HG02571 (cell line): Measurements from ENCODE around the gene TSPO2.
A peak's percentile ranks its signal among the peaks of the same experiment; 100 is the strongest.

Experiments
- ATAC-seq: cut with Tn5 transposase; IDR thresholded peaks from one replicate; pipeline ENCODE4 v1.9.1; 2021; ENCODE audit warnings: mild to moderate bottlenecking, moderate library complexity; ENCODE audit not compliant: unreplicated experiment

TSPO2 gene

GRCh38 chr6:41027241-41027640 lies 15.0 kb upstream of the TSPO2 start:
- ATAC-seq, result no peak

- peak; percentile 83 for ATAC-seq
Observed at GRCh38 chr6:41027799-41028560, 14.3 kb upstream of the TSPO2 start.

GRCh38 chr6:41028561-41029412 lies 13.5 kb upstream of the TSPO2 start:
- ATAC-seq, result peak; percentile 22

GRCh38 chr6:41032830-41033229 lies 9.4 kb upstream of the TSPO2 start:
- no peak for ATAC-seq

- no peak for ATAC-seq
Observed at GRCh38 chr6:41033776-41034175, 8.5 kb upstream of the TSPO2 start.

GRCh38 chr6:41036186-41036585 lies 6.1 kb upstream of the TSPO2 start:
- no peak for ATAC-seq

- ATAC-seq, result no peak
Observed at GRCh38 chr6:41036601-41037000, 5.7 kb upstream of the TSPO2 start.

GRCh38 chr6:41037107-41037900 lies 5.0 kb upstream of the TSPO2 start:
- ATAC-seq, result no peak

- no peak for ATAC-seq
Observed at GRCh38 chr6:41038205-41038604, 4.1 kb upstream of the TSPO2 start.

GRCh38 chr6:41039060-41039998 lies 2.9 kb upstream of the TSPO2 start, which contains the start of gene UNC5CL:
Gene UNC5CL (minus strand): TSS chr6:41039221. CDS start chr6:41035074, 4,147 bp downstream.
- ATAC-seq, result no peak

GRCh38 chr6:41040101-41040939 lies 1.9 kb upstream of the TSPO2 start:
- no peak for ATAC-seq

GRCh38 chr6:41040940-41041536 lies 1.2 kb upstream of the TSPO2 start:
- ATAC-seq, result no peak

GRCh38 chr6:41043151-41043550 lies 884 bp downstream of the TSPO2 start:
- ATAC-seq, result no peak

GRCh38 chr6:41045664-41046063 lies 3.4 kb downstream of the TSPO2 start:
- ATAC-seq, result no peak

GRCh38 chr6:41046084-41046483 lies 3.8 kb downstream of the TSPO2 start:
- no peak for ATAC-seq

- ATAC-seq, result no peak
Observed at GRCh38 chr6:41047306-41047705, 5.0 kb downstream of the TSPO2 start.

- ATAC-seq, result no peak
Observed at GRCh38 chr6:41047745-41048732, 5.8 kb downstream of the TSPO2 start.

GRCh38 chr6:41049521-41049920 lies 7.3 kb downstream of the TSPO2 start:
- no peak for ATAC-seq
